NCI-H1417 (cell line): ENCODE results near the gene PSMD13.
"Not testable (repeated sequence)": the region's sequence is repeated elsewhere in the genome, so short reads cannot be mapped to it uniquely, and the experiment has no call there.

ENCODE experiments used
- DNase-seq, 3 experiments: peaks; one replicate each; lab custom pipeline; 2025; lab: John Stamatoyannopoulos, UW

Gene PSMD13

GRCh38 chr11:236774-237767, at the start of gene PSMD13:
Gene PSMD13 (plus strand): TSS chr11:236976. CDS start chr11:237050, 74 bp downstream.
- peak; percentile 79 to 88 (median 87) for DNase-seq

- DNase-seq, result not testable (repeated sequence)
Measured at GRCh38 chr11:189200-189783, 47.5 kb upstream of the PSMD13 start.

- not testable (repeated sequence) for DNase-seq
Measured at GRCh38 chr11:189843-190311, 46.9 kb upstream of the PSMD13 start.

GRCh38 chr11:190546-190945, 46.2 kb upstream of the PSMD13 start:
- DNase-seq, result not testable (repeated sequence)

- not testable (repeated sequence) for DNase-seq
Measured at GRCh38 chr11:191490-192478, 45.0 kb upstream of the PSMD13 start.

GRCh38 chr11:192674-193128, 44.1 kb upstream of the PSMD13 start, which contains the start of gene SCGB1C1:
Gene SCGB1C1 (plus strand): TSS chr11:193078. CDS start chr11:193100, 22 bp downstream.
- DNase-seq, result not testable (repeated sequence)

GRCh38 chr11:193481-193880, 43.3 kb upstream of the PSMD13 start:
- DNase-seq, result not testable (repeated sequence)

- DNase-seq, result no peak
Measured at GRCh38 chr11:196786-197731, 39.7 kb upstream of the PSMD13 start.

- DNase-seq, result no peak
Measured at GRCh38 chr11:197741-198235, 39.0 kb upstream of the PSMD13 start.

GRCh38 chr11:198236-198806, 38.5 kb upstream of the PSMD13 start:
- no peak for DNase-seq

GRCh38 chr11:199004-199581, 37.7 kb upstream of the PSMD13 start:
- DNase-seq, result no peak

GRCh38 chr11:199782-200181, 37.0 kb upstream of the PSMD13 start:
- no peak for DNase-seq

- DNase-seq, result no peak
Measured at GRCh38 chr11:200224-201003, 36.4 kb upstream of the PSMD13 start.

- no peak for DNase-seq
Measured at GRCh38 chr11:201966-202365, 34.8 kb upstream of the PSMD13 start.

GRCh38 chr11:202490-202889, 34.3 kb upstream of the PSMD13 start:
- no peak for DNase-seq

GRCh38 chr11:203056-203944, 33.5 kb upstream of the PSMD13 start:
- no peak for DNase-seq

- DNase-seq, result no peak
Measured at GRCh38 chr11:203945-204586, 32.7 kb upstream of the PSMD13 start.
